HFF-Myc (cell line): ENCODE data around the gene MMP24OS.

ENCODE experiments used
- DNase-seq: peaks from one replicate; pipeline ENCODE4 v3.0.0-alpha.2; 2011; ENCODE audit warnings: low read depth; ENCODE audit errors: extremely low read depth
- H3K4me3 ChIP-seq: replicated peaks from 2 replicates; pipeline ENCODE4 v1.5.1; 2011; ENCODE audit warnings: low read depth, mild to moderate bottlenecking, control low read depth, low read length
- TF ChIP-seq, protein P1 (sequence below): IDR thresholded peaks from 2 replicates; pipeline ENCODE4 v1.5.1; 2012; ENCODE audit warnings: mild to moderate bottlenecking, low read depth, low read length, control low read depth; ENCODE audit errors: missing control alignments

The MMP24OS gene

DNA sequence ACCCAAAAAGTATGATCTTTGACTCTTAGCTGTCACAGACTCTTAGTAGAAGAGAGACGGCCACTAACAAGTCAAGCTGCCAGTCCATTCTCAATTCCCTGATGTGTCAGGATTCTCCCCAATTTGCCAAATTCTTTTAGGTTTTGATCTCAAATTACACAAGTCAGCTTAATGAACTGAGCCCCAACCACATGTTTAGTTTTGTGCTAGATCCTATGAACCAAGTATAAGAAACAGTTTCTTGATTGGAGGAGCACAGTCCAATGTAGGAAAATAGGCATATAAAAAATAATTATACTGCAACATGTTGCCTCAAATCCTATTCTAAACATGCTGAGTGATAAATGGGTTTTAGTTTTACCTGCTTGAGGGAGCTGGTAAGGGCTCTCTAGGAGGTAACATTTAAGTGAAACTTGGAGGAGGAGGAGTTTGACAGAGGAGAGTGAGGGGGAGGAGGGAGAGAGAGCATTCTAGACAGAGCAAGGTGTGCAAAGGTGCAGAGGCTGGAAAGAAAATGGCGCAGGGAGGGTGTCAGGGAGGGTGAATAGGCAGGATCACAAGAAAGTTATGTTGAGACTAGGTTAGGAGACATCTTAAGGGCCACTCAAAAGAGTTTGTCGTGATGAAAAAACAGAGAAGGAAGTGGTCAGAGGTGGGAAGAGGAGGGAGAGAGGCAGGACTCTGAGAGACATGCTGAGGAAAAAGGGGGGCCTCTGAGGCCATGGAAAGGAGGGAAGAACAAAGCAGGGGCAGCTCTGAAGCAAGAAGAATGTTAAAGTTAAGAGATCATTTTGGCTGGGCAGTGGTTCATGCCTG, 37.1 kb upstream of the MMP24OS start:
- TF ChIP-seq, protein P1, sequence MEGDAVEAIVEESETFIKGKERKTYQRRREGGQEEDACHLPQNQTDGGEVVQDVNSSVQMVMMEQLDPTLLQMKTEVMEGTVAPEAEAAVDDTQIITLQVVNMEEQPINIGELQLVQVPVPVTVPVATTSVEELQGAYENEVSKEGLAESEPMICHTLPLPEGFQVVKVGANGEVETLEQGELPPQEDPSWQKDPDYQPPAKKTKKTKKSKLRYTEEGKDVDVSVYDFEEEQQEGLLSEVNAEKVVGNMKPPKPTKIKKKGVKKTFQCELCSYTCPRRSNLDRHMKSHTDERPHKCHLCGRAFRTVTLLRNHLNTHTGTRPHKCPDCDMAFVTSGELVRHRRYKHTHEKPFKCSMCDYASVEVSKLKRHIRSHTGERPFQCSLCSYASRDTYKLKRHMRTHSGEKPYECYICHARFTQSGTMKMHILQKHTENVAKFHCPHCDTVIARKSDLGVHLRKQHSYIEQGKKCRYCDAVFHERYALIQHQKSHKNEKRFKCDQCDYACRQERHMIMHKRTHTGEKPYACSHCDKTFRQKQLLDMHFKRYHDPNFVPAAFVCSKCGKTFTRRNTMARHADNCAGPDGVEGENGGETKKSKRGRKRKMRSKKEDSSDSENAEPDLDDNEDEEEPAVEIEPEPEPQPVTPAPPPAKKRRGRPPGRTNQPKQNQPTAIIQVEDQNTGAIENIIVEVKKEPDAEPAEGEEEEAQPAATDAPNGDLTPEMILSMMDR: no peak
- no peak for DNase-seq
- H3K4me3 ChIP-seq: no peak overlapping the region

DNA sequence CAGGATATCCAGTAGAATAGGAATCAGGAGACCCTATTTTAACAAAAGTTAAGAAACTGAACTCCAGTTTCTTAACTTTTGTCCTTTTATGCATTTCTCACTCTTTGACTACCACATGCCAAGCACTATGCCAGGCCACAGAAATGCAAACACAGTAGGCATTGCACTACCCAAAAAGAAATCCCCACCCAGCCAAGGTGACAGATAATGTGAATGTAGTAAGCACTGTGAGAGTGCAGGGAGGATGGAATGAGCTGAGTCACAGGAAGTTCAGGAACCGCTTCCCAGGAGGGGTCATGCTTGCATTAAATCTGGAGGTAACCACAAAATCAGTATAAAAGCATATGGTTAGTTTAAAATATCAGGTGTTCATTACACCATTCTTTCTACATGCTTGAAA, 34.4 kb upstream of the MMP24OS start:
- TF ChIP-seq, protein P1: no peak
- H3K4me3 ChIP-seq: no peak overlapping the region
- DNase-seq: peak; percentile 96

DNA sequence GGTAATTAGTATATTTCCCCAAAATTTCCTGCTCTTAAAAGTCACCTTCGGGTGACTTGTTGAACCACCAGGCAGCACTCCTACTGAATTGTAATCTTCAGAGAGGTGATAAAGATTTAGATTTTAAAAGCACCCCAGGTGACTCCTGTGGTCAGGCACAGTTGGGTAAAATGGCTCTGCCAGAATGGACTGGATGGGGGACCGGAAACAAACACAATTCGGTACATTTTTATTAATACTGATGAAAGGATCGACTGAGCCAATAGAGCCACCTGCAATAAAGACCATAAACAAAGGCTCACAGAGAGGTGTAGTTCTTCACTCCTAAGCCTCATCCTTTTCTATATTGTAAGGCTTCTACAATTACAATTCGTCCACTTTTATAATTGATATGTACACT, 33.9 kb upstream of the MMP24OS start:
- H3K4me3 ChIP-seq: no peak overlapping the region
- no peak for DNase-seq
- TF ChIP-seq, protein P1: no peak

DNA sequence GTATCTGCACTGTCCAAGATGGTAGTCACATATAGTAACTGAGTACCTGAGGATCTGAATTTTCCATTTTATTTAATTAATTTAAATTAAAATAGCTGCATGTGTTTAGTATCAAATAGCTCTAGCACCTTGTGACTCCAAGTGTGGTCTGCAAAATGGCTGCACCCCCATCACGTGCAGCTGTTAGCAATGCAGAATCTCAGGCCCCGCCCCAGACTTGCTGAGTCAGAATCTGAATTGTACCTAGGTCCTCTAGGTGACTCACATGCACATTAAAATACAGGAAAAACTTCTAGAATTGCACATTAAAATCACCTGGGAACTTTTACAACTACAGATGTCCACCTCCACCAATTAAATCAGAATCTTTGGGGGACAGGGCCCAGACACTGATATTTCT, 33.5 kb upstream of the MMP24OS start:
- TF ChIP-seq, protein P1: no peak
- no peak for DNase-seq
- no peak overlapping the region for H3K4me3 ChIP-seq

DNA sequence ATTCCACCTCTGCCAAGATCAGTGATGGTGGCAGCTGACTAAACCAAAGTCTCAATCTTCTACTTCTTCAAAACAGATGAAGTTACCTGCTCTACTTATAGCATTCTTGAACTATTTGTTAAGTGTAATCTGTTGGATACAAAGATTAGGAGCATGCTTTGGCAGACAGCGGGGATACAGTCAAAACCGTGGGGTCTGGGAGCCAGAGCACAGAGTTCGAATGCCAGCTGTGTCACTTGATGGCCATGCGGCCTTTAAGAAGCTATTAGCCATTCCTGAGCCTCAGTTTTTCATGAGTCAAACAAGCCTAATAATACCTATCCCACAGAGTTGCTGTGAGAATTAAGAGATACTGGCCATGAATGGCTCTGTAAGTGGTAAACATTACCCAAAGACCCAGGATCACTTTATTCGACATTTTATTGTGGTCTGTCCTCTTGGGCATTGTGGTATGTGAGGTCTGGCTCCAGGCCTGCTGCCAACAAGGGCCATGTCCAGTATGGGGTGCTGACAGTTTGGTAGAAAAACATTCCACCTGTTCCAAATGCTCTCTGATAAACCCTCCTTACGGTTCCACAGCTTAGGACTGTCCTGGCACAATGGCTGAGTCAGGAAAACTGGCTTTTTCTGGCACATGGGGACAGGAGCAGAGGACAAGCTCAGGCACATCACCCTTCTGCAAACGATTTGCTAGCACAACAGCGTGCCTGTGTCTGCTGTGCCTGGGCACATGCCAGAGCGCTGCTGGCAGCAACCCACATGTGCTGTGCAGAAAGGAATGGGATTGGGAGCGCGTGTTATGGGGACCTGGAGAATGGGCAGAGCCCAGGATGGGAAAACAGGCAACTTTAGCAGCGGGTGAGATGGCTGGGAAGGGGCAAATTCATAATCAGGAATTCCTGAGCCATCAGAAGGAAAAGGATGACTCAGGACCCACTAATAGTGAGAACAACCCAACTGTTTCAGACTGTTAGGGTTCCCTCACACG, 30.0 kb upstream of the MMP24OS start:
- H3K4me3 ChIP-seq: no peak overlapping the region
- peak; percentile 78 for DNase-seq
- TF ChIP-seq, protein P1: no peak

DNA sequence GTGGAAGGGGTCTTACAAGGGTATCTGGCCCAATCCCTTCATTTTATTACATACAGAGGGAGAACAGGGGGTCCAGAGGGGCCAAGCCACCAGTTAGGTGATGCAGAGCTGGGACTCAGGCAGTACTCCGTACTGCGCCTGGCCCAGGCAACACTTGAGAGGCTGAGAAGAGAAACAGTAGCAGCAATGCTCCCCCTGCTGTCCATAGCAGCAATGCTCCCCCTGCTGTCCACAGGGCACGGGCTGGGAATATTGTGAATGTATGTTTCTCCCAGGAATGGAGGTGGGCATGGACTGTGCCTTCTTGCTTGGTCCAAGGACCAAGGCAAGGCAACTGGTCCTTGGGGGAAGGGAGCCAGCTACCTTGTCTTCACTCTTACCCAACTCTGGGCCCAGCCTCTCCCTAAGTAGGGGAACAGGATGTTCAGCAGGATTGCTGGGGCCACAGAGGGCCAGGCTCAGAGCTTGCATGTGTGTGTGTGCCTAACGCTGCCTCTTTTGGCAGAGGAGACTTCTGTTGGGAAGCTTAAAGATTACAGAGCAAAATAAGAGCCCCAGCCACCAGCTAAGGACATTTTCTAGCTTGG, 29.1 kb upstream of the MMP24OS start:
- H3K4me3 ChIP-seq: no peak overlapping the region
- no peak for DNase-seq
- TF ChIP-seq, protein P1: peak; percentile 93
